Measurements from ENCODE around the gene TRMU.

Gene TRMU

GRCh38 chr22:46376111-46376510 lies 40.6 kb downstream of the TRMU start:
- Histone ChIP-seq H3K27me3 (ENCODE audit: control insufficient read depth in 1 of 2, insufficient read depth in 2 of 2, low read length in 2 of 2) (peaks cover 0 to 3% of the 10 kb centered on the region in 2 donors), H3K27ac (ENCODE audit: low read depth, low read length) (no peak overlapping the region), H3K9ac (ENCODE audit: low read depth in 1 of 2, low read length in 2 of 2) (no peak overlapping the region), H3K9me3 (ENCODE audit: control insufficient read depth in 1 of 2, low read length in 2 of 2) (peaks cover 0 to 4% of the 10 kb centered on the region in 2 donors), H3K4me1 (ENCODE audit: control insufficient read depth in 1 of 2, insufficient read depth in 2 of 2, low read length in 2 of 2) (peaks cover 48 to 53% of the 10 kb centered on the region in 2 donors), H3K36me3 (ENCODE audit: control insufficient read depth in 1 of 2, insufficient read depth in 2 of 2, low read length in 2 of 2) (no peaks in the 10 kb centered on the region), H3K4me3 (ENCODE audit: low read depth in 1 of 2, low read length in 2 of 2) (no peak overlapping the region)

- H3K9me3 ChIP-seq (ENCODE audit: control insufficient read depth in 1 of 2, low read length in 2 of 2) = peaks cover 0 to 4% of the 10 kb centered on the region in 2 donors
- H3K27ac ChIP-seq (ENCODE audit: low read depth, low read length) = peak overlapping the region; percentile 20
- H3K36me3 ChIP-seq (ENCODE audit: control insufficient read depth in 1 of 2, insufficient read depth in 2 of 2, low read length in 2 of 2) = no peaks in the 10 kb centered on the region
- no peak overlapping the region for H3K9ac ChIP-seq (ENCODE audit: low read depth in 1 of 2, low read length in 2 of 2)
- H3K4me1 ChIP-seq (ENCODE audit: control insufficient read depth in 1 of 2, insufficient read depth in 2 of 2, low read length in 2 of 2) = peaks cover 47 to 51% of the 10 kb centered on the region in 2 donors
- H3K27me3 ChIP-seq (ENCODE audit: control insufficient read depth in 1 of 2, insufficient read depth in 2 of 2, low read length in 2 of 2) = peaks cover 0 to 3% of the 10 kb centered on the region in 2 donors
- H3K4me3 ChIP-seq (ENCODE audit: low read depth in 1 of 2, low read length in 2 of 2) = no peak overlapping the region
These were observed 41.5 kb downstream of the TRMU start for GRCh38 chr22:46376908-46377524.

- Histone ChIP-seq H3K27ac (ENCODE audit: low read depth, low read length) (peak overlapping the region; percentile 42), H3K4me3 (ENCODE audit: low read depth in 1 of 2, low read length in 2 of 2) (no peak overlapping the region), H3K36me3 (ENCODE audit: control insufficient read depth in 1 of 2, insufficient read depth in 2 of 2, low read length in 2 of 2) (no peaks in the 10 kb centered on the region), H3K27me3 (ENCODE audit: control insufficient read depth in 1 of 2, insufficient read depth in 2 of 2, low read length in 2 of 2) (no peaks in the 10 kb centered on the region), H3K4me1 (ENCODE audit: control insufficient read depth in 1 of 2, insufficient read depth in 2 of 2, low read length in 2 of 2) (peaks cover 45 to 51% of the 10 kb centered on the region in 2 donors), H3K9me3 (ENCODE audit: control insufficient read depth in 1 of 2, low read length in 2 of 2) (peaks cover 0 to 4% of the 10 kb centered on the region in 2 donors), H3K9ac (ENCODE audit: low read depth in 1 of 2, low read length in 2 of 2) (no peak overlapping the region)
These were observed 42.3 kb downstream of the TRMU start for GRCh38 chr22:46377525-46378425.

- no peak overlapping the region for H3K27ac ChIP-seq (ENCODE audit: low read depth, low read length)
- H3K9ac ChIP-seq (ENCODE audit: low read depth in 1 of 2, low read length in 2 of 2) = no peak overlapping the region
- H3K27me3 ChIP-seq (ENCODE audit: control insufficient read depth in 1 of 2, insufficient read depth in 2 of 2, low read length in 2 of 2) = no peaks in the 10 kb centered on the region
- peaks cover 0 to 4% of the 10 kb centered on the region in 2 donors for H3K9me3 ChIP-seq (ENCODE audit: control insufficient read depth in 1 of 2, low read length in 2 of 2)
- peaks cover 41 to 51% of the 10 kb centered on the region in 2 donors for H3K4me1 ChIP-seq (ENCODE audit: control insufficient read depth in 1 of 2, insufficient read depth in 2 of 2, low read length in 2 of 2)
- H3K36me3 ChIP-seq (ENCODE audit: control insufficient read depth in 1 of 2, insufficient read depth in 2 of 2, low read length in 2 of 2) = no peaks in the 10 kb centered on the region
- no peak overlapping the region for H3K4me3 ChIP-seq (ENCODE audit: low read depth in 1 of 2, low read length in 2 of 2)
These were observed 43.0 kb downstream of the TRMU start for GRCh38 chr22:46378426-46379065.

- Histone ChIP-seq H3K27me3 (ENCODE audit: control insufficient read depth in 1 of 2, insufficient read depth in 2 of 2, low read length in 2 of 2) (no peaks in the 10 kb centered on the region), H3K4me1 (ENCODE audit: control insufficient read depth in 1 of 2, insufficient read depth in 2 of 2, low read length in 2 of 2) (peaks cover 34 to 44% of the 10 kb centered on the region in 2 donors), H3K9ac (ENCODE audit: low read depth in 1 of 2, low read length in 2 of 2) (no peak overlapping the region), H3K36me3 (ENCODE audit: control insufficient read depth in 1 of 2, insufficient read depth in 2 of 2, low read length in 2 of 2) (no peaks in the 10 kb centered on the region), H3K27ac (ENCODE audit: low read depth, low read length) (no peak overlapping the region), H3K4me3 (ENCODE audit: low read depth in 1 of 2, low read length in 2 of 2) (peak overlapping the region; percentile 46 to 54), H3K9me3 (ENCODE audit: control insufficient read depth in 1 of 2, low read length in 2 of 2) (peaks cover 0 to 4% of the 10 kb centered on the region in 2 donors)
These were observed 43.8 kb downstream of the TRMU start for GRCh38 chr22:46379066-46379930.

- Histone ChIP-seq H3K36me3 (ENCODE audit: control insufficient read depth in 1 of 2, insufficient read depth in 2 of 2, low read length in 2 of 2) (no peaks in the 10 kb centered on the region), H3K4me3 (ENCODE audit: low read depth in 1 of 2, low read length in 2 of 2) (peak overlapping the region; percentile 46 to 54), H3K27me3 (ENCODE audit: control insufficient read depth in 1 of 2, insufficient read depth in 2 of 2, low read length in 2 of 2) (no peaks in the 10 kb centered on the region), H3K4me1 (ENCODE audit: control insufficient read depth in 1 of 2, insufficient read depth in 2 of 2, low read length in 2 of 2) (peaks cover 26 to 36% of the 10 kb centered on the region in 2 donors), H3K9ac (ENCODE audit: low read depth in 1 of 2, low read length in 2 of 2) (no peak overlapping the region), H3K27ac (ENCODE audit: low read depth, low read length) (no peak overlapping the region), H3K9me3 (ENCODE audit: control insufficient read depth in 1 of 2, low read length in 2 of 2) (peaks cover 0 to 4% of the 10 kb centered on the region in 2 donors)
These were observed 44.6 kb downstream of the TRMU start for GRCh38 chr22:46380069-46380468.

- no peak overlapping the region for H3K4me3 ChIP-seq (ENCODE audit: low read depth in 1 of 2, low read length in 2 of 2)
- H3K4me1 ChIP-seq (ENCODE audit: control insufficient read depth in 1 of 2, insufficient read depth in 2 of 2, low read length in 2 of 2) = peaks cover 25 to 34% of the 10 kb centered on the region in 2 donors
- no peaks in the 10 kb centered on the region for H3K27me3 ChIP-seq (ENCODE audit: control insufficient read depth in 1 of 2, insufficient read depth in 2 of 2, low read length in 2 of 2)
- no peaks in the 10 kb centered on the region for H3K36me3 ChIP-seq (ENCODE audit: control insufficient read depth in 1 of 2, insufficient read depth in 2 of 2, low read length in 2 of 2)
- no peak overlapping the region for H3K27ac ChIP-seq (ENCODE audit: low read depth, low read length)
- H3K9me3 ChIP-seq (ENCODE audit: control insufficient read depth in 1 of 2, low read length in 2 of 2) = peaks cover 0 to 4% of the 10 kb centered on the region in 2 donors
- H3K9ac ChIP-seq (ENCODE audit: low read depth in 1 of 2, low read length in 2 of 2) = no peak overlapping the region
These were observed 45.1 kb downstream of the TRMU start for GRCh38 chr22:46380581-46380980.

GRCh38 chr22:46381142-46381541 lies 45.6 kb downstream of the TRMU start:
- H3K9ac ChIP-seq (ENCODE audit: low read depth in 1 of 2, low read length in 2 of 2) = no peak overlapping the region
- H3K36me3 ChIP-seq (ENCODE audit: control insufficient read depth in 1 of 2, insufficient read depth in 2 of 2, low read length in 2 of 2) = no peaks in the 10 kb centered on the region
- peaks cover 25 to 34% of the 10 kb centered on the region in 2 donors for H3K4me1 ChIP-seq (ENCODE audit: control insufficient read depth in 1 of 2, insufficient read depth in 2 of 2, low read length in 2 of 2)
- no peaks in the 10 kb centered on the region for H3K9me3 ChIP-seq (ENCODE audit: control insufficient read depth in 1 of 2, low read length in 2 of 2)
- no peak overlapping the region for H3K4me3 ChIP-seq (ENCODE audit: low read depth in 1 of 2, low read length in 2 of 2)
- no peaks in the 10 kb centered on the region for H3K27me3 ChIP-seq (ENCODE audit: control insufficient read depth in 1 of 2, insufficient read depth in 2 of 2, low read length in 2 of 2)
- H3K27ac ChIP-seq (ENCODE audit: low read depth, low read length) = no peak overlapping the region

GRCh38 chr22:46381731-46382130 lies 46.2 kb downstream of the TRMU start:
- Histone ChIP-seq H3K4me1 (ENCODE audit: control insufficient read depth in 1 of 2, insufficient read depth in 2 of 2, low read length in 2 of 2) (peaks cover 25 to 33% of the 10 kb centered on the region in 2 donors), H3K36me3 (ENCODE audit: control insufficient read depth in 1 of 2, insufficient read depth in 2 of 2, low read length in 2 of 2) (no peaks in the 10 kb centered on the region), H3K27me3 (ENCODE audit: control insufficient read depth in 1 of 2, insufficient read depth in 2 of 2, low read length in 2 of 2) (no peaks in the 10 kb centered on the region), H3K4me3 (ENCODE audit: low read depth in 1 of 2, low read length in 2 of 2) (no peak overlapping the region), H3K9me3 (ENCODE audit: control insufficient read depth in 1 of 2, low read length in 2 of 2) (no peaks in the 10 kb centered on the region), H3K9ac (ENCODE audit: low read depth in 1 of 2, low read length in 2 of 2) (no peak overlapping the region), H3K27ac (ENCODE audit: low read depth, low read length) (no peak overlapping the region)
